ENCODE results near the gene TPSAB1.

- TF ChIP-seq CTCF (conservative IDR thresholded peaks at IDR 0.05; ENCODE audit: low read length) (no peak), EZH2phosphoT487 (IDR thresholded peaks at IDR 0.05; ENCODE audit: borderline replicate concordance, low read depth, low read length) (no peak)
Observed at GRCh38 chr16:1244881-1245280, 4.4 kb downstream of the TPSAB1 start.

All from OCI-LY7 (cell line).